ENCODE data around the gene PCYT1A. TPM values are rescaled to one million over a fixed set of nuclear protein-coding genes. Genes with fewer than 3 reads are reported as not detected.
"Not testable (repeated sequence)": the region's sequence is repeated elsewhere in the genome, so short reads cannot be mapped to it uniquely, and the experiment has no call there.

The PCYT1A gene
- polyA plus RNA-seq, 3 donors: 36.8 to 38.8 (median 37.7) TPM

DNA sequence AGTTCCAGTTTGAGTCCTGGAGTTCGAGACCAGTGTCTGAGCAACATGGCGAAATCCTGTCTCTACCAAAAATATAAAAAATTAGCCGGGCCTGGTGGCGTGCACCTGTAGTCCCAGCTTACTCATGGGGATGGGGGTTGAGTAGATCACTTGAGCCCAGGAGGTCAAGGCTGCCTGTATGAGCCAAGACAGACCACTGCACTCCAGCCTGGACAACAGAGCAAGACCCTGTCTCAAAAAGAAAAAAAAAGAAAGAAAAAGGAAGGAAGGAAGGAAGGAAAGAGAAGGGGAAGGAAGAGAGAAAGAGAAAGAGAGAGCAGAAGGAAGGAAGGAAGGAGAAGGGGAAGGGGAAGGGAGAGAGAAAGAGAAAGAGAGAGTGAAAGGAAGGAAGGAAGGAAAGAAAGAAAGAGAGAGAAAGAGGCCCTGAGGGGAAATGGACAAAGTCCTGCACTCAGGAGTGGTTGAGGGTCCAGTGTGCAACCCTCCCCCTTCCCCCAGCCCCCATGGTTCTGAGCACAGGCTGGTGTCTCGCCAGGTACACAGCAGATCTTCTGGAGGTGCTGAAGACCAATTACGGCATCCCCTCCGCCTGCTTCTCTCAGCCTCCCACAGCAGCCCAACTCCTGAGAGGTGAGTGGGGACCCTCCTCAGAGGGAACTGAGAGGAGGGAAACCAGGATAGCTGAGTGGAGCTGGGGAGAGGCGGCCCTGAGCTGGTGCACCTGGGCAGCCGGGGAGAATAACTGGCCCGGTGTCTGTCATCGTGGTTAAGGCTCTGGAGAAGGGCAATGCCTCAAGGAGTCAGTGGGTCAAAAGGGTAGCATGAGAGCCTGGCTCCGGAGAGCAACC, 70.0 kb downstream of the PCYT1A start:
- no peak for DNase-seq (ENCODE audit: low read depth in 3 of 3, low spot score in 2 of 3)

GRCh38 chr3:196216681-196217211, 70.8 kb downstream of the PCYT1A start:
- no peak for DNase-seq (ENCODE audit: low read depth in 3 of 3, low spot score in 2 of 3)

DNA sequence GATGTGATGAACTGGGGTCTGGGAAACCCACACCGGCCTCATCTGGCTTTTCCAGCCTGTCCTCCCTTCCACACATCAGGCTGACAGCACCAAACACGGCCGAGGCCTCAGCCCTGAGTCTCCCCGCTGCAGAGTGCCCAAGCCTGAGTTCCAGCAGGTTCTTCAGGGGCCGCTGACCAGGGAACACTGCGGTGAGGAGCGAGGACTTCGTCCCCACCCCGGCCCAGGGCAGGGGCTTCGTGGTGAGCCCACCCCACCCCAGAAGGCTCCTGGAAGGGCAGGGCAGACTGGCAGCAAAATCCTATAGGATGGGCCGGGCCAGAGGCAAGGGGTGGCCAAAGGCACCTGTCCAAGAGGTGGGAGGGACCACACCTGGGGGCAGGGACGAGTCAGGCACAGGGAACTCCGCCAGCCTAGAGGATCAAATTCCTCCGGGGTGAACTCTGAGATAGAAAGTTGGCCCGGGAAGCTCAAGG, 71.4 kb downstream of the PCYT1A start, which contains the start of gene SLC51A:
Gene SLC51A (plus strand): TSS at position 446 of the 476 bp plus-strand sequence. CDS start 179 bp downstream, outside the sequence.
- DNase-seq (ENCODE audit: low read depth in 3 of 3, low spot score in 2 of 3): no peak

GRCh38 chr3:196215493-196216020, 72.0 kb downstream of the PCYT1A start:
- no peak for DNase-seq (ENCODE audit: low read depth in 3 of 3, low spot score in 2 of 3)

DNA sequence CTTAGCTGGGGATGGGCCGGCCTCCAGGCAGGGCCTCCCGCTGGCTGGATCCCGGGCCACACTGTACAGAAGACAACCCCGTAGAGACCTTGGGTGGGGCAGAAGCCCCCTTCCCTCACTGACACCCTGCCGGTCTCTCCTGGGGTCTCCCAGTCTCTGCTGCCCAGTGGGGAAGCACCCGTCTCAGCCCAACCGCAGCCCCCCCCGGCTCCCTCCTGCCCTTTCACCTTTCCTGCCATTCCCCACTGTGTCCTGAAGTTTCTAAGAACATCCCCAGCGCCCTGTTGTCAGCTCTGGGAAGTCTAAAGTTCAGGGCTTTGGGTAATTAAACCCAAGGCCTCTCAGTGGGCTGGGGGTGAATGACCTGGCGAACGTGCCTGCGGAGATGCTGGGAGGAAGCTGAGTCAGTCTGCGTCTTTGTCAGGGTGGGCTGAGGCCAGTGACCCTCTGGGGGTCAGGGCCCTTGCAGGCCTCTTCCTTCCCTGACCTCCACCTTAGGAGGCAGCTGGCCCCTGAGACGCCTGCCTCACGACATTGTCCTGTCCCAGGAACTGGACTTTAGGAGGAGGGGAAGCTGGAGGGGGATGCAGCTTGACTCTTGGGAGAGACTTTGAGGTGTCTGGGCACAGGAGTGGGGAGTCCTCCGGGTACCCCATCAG, 72.6 kb downstream of the PCYT1A start:
- no peak for DNase-seq (ENCODE audit: low read depth in 3 of 3, low spot score in 2 of 3)

- no peak for DNase-seq (ENCODE audit: low read depth in 3 of 3, low spot score in 2 of 3)
These were observed 76.6 kb downstream of the PCYT1A start, which contains the start of gene ZDHHC19 for GRCh38 chr3:196210673-196211556. TSS of gene ZDHHC19 (minus strand) at chr3:196211400. CDS start at chr3:196211315, 85 bp downstream.

DNA sequence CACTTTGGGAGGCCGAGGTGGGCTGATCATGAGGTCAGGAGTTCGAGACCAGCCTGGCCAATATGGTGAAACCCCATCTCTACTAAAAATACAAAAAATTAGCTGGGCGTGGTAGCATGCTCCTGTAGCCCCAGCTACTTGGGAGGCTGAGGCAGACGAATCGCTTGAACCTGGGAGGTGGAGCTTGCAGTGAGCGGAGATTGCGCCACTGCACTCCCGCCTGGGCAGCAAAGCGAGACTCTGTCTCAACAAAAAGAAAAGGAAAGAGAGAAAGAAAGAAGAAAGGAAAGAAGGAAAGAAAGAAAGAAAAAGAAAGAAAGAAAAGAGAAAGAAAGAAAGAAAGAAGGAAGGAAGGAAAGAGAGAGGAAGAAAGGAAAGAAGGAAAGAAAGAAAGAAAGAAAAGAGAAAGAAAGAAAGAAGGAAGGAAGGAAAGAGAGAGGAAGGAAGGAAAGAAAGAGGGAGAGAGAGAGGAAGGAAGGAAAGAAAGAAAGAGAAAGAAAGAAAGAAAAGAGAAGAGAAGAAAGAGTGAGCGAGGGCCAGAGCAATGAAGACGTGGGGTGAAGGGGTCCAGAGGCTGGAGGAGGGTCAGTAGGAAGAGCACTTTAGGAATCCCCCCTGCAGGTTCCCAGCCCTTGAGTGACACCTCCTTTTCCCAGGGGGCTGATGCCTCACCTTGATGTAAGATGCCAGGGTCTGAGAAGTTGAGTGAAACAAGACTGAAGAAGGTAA, 77.4 kb downstream of the PCYT1A start:
- DNase-seq (ENCODE audit: low read depth in 3 of 3, low spot score in 2 of 3): not testable (repeated sequence)

- DNase-seq (ENCODE audit: low read depth in 3 of 3, low spot score in 2 of 3): no peak
These were observed 78.4 kb downstream of the PCYT1A start for GRCh38 chr3:196208942-196209695.

DNA sequence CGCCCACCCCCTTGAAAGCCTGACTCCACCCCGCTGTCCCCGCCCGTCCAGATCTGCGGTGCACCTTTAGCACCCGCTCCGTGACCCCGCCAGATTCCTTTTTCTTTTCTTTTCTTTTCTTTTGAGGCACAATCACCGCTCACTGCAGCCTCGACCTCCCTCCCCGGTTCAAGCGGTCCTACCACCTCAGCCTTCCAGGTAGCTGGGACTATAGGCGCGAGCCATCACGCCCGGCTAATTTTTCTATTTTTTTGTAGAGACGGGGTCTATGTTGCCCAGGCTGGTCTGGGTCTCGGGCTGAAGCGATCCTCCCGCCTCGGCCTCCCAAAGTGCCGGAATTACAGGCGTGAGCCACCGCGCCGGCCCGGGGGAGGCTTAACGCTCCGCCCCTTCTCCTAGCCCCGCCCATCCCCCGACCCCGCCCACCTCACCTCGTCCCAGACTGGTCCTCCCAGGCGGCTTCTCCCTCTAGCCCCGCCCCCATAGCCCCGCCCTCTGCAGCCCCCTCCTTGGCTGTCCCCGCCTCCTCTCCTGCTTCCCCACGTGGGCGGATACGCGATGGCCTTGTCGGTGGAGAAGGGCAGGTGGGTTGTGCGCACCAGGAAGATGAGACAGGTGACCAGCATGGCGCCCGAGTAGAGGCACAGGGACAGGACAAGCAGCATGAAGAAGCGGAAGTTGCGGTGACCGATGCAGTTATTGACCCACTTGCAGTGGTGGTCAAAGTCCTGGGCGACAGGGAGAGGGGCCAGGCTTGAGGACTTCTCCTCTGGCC, 79.5 kb downstream of the PCYT1A start:
- no peak for DNase-seq (ENCODE audit: low read depth in 3 of 3, low spot score in 2 of 3)

- DNase-seq (ENCODE audit: low read depth in 3 of 3, low spot score in 2 of 3): no peak
These were observed 80.2 kb downstream of the PCYT1A start for GRCh38 chr3:196207159-196207832.

DNA sequence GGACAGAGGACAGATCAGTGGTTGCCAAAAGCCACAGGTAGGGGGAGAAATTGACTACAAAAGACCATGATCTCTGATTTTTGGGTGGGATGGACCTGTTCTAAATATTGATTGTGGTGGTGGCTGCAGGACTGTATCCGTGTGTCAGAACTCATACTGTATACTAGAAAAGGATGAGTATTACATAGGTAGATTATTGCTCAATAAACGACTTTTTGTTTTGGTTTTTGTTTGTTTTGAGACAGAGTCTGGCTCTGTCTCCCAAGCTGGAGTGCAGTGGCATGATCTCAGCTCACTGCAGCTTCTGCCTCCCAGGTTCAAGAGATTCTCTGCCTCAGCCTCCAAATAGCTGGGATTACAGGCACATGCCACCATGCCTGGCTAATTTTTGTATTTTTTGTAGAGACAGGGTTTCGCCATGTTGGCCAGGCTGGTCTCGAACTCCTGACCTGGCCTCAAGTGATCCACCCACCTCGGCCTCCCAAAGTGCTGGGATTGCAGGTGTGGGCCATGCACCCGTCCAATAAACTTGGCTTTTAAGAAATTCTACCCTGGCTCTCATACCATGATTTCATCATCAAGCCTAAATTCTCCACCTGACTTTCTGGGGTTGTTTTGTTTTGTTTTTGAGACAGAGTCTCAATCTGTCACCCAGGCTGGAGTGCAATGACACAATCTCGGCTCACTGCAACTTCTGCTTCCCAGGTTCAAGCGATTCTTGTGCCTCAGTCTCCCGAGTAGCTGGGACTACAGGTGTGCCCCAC, 81.9 kb downstream of the PCYT1A start:
- DNase-seq (ENCODE audit: low read depth in 3 of 3, low spot score in 2 of 3): not testable (repeated sequence)

- DNase-seq (ENCODE audit: low read depth in 3 of 3, low spot score in 2 of 3): no peak
These were observed 83.7 kb downstream of the PCYT1A start for GRCh38 chr3:196203846-196204245.

DNA sequence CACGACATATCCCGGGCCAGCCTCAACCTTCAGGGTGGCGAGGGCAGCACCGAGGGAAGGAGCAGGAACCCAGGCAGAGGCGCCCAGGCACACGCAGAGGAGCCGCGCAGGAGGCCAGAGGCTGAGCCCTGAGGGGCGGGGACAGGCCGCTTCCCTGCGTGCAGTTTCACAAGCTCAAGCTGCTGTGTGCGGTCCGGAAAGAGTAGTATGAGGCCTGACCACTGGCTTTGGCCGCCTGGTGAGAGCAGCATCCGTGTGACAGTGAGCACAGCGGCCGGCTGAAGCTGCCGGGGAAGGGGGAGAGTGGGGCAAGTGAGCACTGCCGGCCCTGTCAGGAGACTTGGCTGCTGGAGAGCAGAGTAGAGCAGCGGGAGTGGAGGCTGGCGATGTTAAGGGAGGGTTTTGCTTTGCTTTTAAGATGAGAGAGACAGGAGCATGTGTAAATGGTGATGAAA, 85.0 kb downstream of the PCYT1A start:
- DNase-seq (ENCODE audit: low read depth in 3 of 3, low spot score in 2 of 3): no peak

DNA sequence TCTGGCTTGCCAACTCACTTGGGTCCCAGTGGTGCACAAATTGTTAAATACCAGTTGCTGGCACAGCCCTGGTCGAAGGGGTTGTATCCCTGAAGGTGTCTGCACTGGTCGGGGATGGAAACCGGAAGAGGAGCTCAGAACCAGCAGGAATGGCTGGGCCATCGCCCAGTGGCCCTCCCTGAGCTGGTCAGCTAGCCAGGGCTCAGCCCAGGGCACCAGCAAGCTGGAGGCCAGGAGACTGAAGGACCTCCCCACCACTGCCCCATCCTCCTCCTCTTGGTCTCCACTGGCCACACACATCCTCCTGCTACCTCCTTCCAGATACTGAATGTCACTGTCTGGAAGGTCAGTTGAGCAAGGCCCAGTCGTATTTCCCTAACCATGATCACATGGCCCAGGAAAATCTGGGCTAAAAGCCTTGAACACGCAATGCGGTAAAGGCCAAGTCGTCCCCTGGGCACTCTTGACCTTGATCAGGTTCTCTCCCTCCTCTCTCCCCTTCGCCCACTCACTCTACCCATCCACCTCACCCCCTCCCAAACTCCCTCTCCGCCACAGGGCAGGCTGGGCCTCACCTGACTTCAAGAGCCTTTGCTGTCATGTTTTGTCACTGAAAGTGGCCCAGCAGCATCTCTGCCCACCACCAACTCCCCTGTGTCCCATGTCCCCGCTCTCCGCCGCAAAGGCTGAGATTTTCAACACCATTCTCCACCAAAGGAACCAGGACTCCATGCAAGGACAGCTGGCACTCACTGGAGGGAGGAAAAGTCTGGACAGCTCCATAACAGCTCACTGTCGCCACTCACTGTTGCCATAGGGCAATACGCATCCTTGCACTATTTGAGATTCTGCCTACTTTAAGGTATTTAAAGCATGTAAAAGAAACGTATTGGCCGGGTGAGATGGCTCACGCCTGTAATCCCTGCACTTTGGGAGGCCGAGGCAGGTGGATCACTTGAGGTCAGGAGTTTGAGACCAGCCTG, 88.5 kb downstream of the PCYT1A start:
- DNase-seq (ENCODE audit: low read depth in 3 of 3, low spot score in 2 of 3): no peak

GRCh38 chr3:196198081-196198675, 89.3 kb downstream of the PCYT1A start:
- DNase-seq (ENCODE audit: low read depth in 3 of 3, low spot score in 2 of 3): no peak

Data from right renal cortex interstitium (tissue), 3 donors.